Lung (tissue), 12 donors: ENCODE data around the gene P2RY6. TPM values are rescaled to one million over a fixed set of nuclear protein-coding genes. Genes with fewer than 3 reads are reported as not detected.

ENCODE experiments used
- ATAC-seq: fragments of 200-7000 bp; cut with Tn5 transposase; one replicate; pipeline ENCODE4 v1.9.1; 2020; ENCODE audit warnings: moderate number of reproducible peaks; ENCODE audit not compliant: insufficient read depth, low FRiP score
- DNase-seq, 3 donors: peaks; one replicate each; pipeline ENCODE4 v3.0.0-alpha.2; 2013 to 2017
- H3K27ac ChIP-seq, 2 donors: one replicate each; pipeline ENCODE4 v1.5.1; 2013; ENCODE audit warnings: mild to moderate bottlenecking in 2 of 2, moderate library complexity in 2 of 2, control low read depth in 1 of 2, inconsistent platforms in 1 of 2, low read depth in 1 of 2, low read length in 1 of 2
- H3K27me3 ChIP-seq, 3 donors: one replicate each; pipeline ENCODE4 v1.5.1; 2013; ENCODE audit warnings: low read length in 2 of 3; ENCODE audit not compliant: control insufficient read depth in 3 of 3, insufficient read depth in 3 of 3
- H3K36me3 ChIP-seq, 4 donors: one replicate each; pipeline ENCODE4 v1.5.1; 2013; ENCODE audit warnings: low read length in 4 of 4, mild to moderate bottlenecking in 1 of 4, moderate library complexity in 1 of 4; ENCODE audit not compliant: control insufficient read depth in 4 of 4, insufficient read depth in 4 of 4
- H3K4me1 ChIP-seq, 5 donors: one replicate each; pipeline ENCODE4 v1.5.1; 2013; ENCODE audit warnings: low read length in 5 of 5, mild to moderate bottlenecking in 2 of 5, moderate library complexity in 1 of 5; ENCODE audit not compliant: control insufficient read depth in 5 of 5, insufficient read depth in 5 of 5
- H3K4me3 ChIP-seq: one replicate; pipeline ENCODE4 v1.5.1; 2013; ENCODE audit warnings: mild to moderate bottlenecking, control low read depth, moderate library complexity
- H3K9ac ChIP-seq, 2 donors: one replicate each; pipeline ENCODE4 v1.5.1; 2013; ENCODE audit warnings: low read length in 2 of 2, control low read depth in 1 of 2; ENCODE audit not compliant: insufficient read depth in 1 of 2
- H3K9me3 ChIP-seq, 4 donors: one replicate each; pipeline ENCODE4 v1.5.1; 2013; ENCODE audit warnings: low read length in 3 of 4, mild to moderate bottlenecking in 1 of 4, moderate library complexity in 1 of 4; ENCODE audit not compliant: control insufficient read depth in 4 of 4, insufficient read depth in 3 of 4
- CTCF ChIP-seq: IDR thresholded peaks from 2 replicates; pipeline ENCODE4 v1.5.1; 2012; ENCODE audit warnings: mild to moderate bottlenecking; ENCODE audit errors: control extremely low read depth, extremely low read depth
- WGBS, 2 donors: extraction: QIAGEN DNeasy Blood & Tissue Kit; methylation state at CpG; one replicate each; pipeline ENCODE4 v1.1.7; 2013; 5-methylcytosine and 5-hydroxymethylcytosine counted together
- polyA plus RNA-seq, 2 donors: library from polyadenylated mRNA; stranded (reverse); fragments of 200-250 nt; gene quantifications; one replicate each; pipeline ENCODE4 v1.2.1, GENCODE V29; 2013
- total RNA-seq, 2 donors: library from RNA; depleted of rRNA in 1 of 2; stranded (reverse); fragments of >200 nt in 1 of 2; gene quantifications; one replicate each; pipeline ENCODE4 v1.2.1, GENCODE V29; 2014 to 2021
- donor health status: control.
- donor health status: control.
- donor health status: Bipolar disorder and iron deficiency.
- donor health status: healthy.
- donor health status: DM: yes; HTN: yes; CAD: no.

Gene P2RY6
- total and polyA plus RNA-seq, 4 donors = 3.0 to 13.0 (median 3.6) TPM

GRCh38 chr11:73262851-73263495 lies 9.2 kb upstream of the P2RY6 start:
- H3K9ac ChIP-seq = no peak overlapping the region
- no peak for TF ChIP-seq CTCF
- no peaks in the 10 kb centered on the region for H3K9me3 ChIP-seq
- no peak for DNase-seq
- H3K27me3 ChIP-seq = peaks cover 0 to 6% (median 5%) of the 10 kb centered on the region in 3 donors
- H3K36me3 ChIP-seq = no peaks in the 10 kb centered on the region
- H3K27ac ChIP-seq = no peak overlapping the region
- ATAC-seq = no peak
- 69 to 72% methylated on average over 5 of the region's 5 CpGs for WGBS, 2 donors
- H3K4me3 ChIP-seq = no peak overlapping the region
- peaks cover 0 to 15% (median 0%) of the 10 kb centered on the region in 5 donors for H3K4me1 ChIP-seq

GRCh38 chr11:73263640-73264039 lies 8.5 kb upstream of the P2RY6 start:
- no peaks in the 10 kb centered on the region for H3K9me3 ChIP-seq
- peaks cover 0 to 10% (median 0%) of the 10 kb centered on the region in 5 donors for H3K4me1 ChIP-seq
- no peaks in the 10 kb centered on the region for H3K36me3 ChIP-seq
- ATAC-seq (no peak), DNase-seq (no peak)
- no peak overlapping the region for H3K27ac ChIP-seq
- 84 to 88% methylated on average over 2 of the region's 2 CpGs for WGBS, 2 donors
- no peak for TF ChIP-seq CTCF
- H3K4me3 ChIP-seq = no peak overlapping the region
- peaks cover 0 to 6% (median 5%) of the 10 kb centered on the region in 3 donors for H3K27me3 ChIP-seq
- H3K9ac ChIP-seq = no peak overlapping the region

- no peak for TF ChIP-seq CTCF
- H3K4me3 ChIP-seq = no peak overlapping the region
- no peaks in the 10 kb centered on the region for H3K36me3 ChIP-seq
- no peak for DNase-seq
- H3K27ac ChIP-seq = no peak overlapping the region
- H3K27me3 ChIP-seq = peaks cover 0 to 6% (median 5%) of the 10 kb centered on the region in 3 donors
- WGBS, 2 donors = 91 to 95% methylated on average over 4 of the region's 4 CpGs
- H3K4me1 ChIP-seq = peaks cover 0 to 17% (median 0%) of the 10 kb centered on the region in 5 donors
- no peak for ATAC-seq
- no peaks in the 10 kb centered on the region for H3K9me3 ChIP-seq
- H3K9ac ChIP-seq = no peak overlapping the region
These were observed 6.8 kb upstream of the P2RY6 start for GRCh38 chr11:73265278-73265810.
